ENCODE results near the gene FGF6.

DNA sequence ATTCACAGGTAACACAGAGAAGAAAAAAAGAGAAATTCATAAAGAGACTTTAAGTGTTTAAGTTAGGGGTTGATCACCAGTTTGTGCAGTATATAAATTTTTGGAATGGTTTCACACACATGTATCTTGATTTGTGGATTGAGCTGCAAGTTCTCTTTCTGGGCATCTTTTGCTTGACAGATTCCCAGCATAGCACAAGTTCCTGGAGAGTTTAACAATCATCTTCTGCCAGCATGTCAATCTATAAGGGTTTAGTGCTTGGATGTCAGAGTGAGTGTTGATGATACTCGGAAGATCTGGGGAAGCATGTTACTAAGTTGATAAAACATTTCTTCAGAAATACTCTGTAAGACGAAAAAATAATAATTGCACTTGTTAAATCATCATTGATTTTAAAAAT is 43.9 kb upstream of the FGF6 start:
- TF ChIP-seq, protein P1, sequence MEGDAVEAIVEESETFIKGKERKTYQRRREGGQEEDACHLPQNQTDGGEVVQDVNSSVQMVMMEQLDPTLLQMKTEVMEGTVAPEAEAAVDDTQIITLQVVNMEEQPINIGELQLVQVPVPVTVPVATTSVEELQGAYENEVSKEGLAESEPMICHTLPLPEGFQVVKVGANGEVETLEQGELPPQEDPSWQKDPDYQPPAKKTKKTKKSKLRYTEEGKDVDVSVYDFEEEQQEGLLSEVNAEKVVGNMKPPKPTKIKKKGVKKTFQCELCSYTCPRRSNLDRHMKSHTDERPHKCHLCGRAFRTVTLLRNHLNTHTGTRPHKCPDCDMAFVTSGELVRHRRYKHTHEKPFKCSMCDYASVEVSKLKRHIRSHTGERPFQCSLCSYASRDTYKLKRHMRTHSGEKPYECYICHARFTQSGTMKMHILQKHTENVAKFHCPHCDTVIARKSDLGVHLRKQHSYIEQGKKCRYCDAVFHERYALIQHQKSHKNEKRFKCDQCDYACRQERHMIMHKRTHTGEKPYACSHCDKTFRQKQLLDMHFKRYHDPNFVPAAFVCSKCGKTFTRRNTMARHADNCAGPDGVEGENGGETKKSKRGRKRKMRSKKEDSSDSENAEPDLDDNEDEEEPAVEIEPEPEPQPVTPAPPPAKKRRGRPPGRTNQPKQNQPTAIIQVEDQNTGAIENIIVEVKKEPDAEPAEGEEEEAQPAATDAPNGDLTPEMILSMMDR (IDR thresholded peaks at IDR 0.05; ENCODE audit: insufficient read depth, low read depth, low read length): no peak
- TF ChIP-seq EZH2 (IDR thresholded peaks at IDR 0.05; ENCODE audit: insufficient read depth, low read length): no peak
